HepG2 (cell line): ENCODE measurements around the gene ALG3. TPM values are rescaled to one million over a fixed set of nuclear protein-coding genes. Genes with fewer than 3 reads are reported as not detected.

Experiments used
- ARID2 ChIP-seq: sonication (generic); formaldehyde crosslinking; IDR thresholded peaks from 2 replicates; pipeline ENCODE4 v1.8.1; 2022; ENCODE audit warnings: mild to moderate bottlenecking, missing genetic modification reagents, borderline replicate concordance
- ESRRA ChIP-seq: sonication (generic); formaldehyde crosslinking; IDR thresholded peaks from 2 replicates; pipeline ENCODE4 v1.5.1; 2020; ENCODE audit warnings: mild to moderate bottlenecking, low read depth, missing genetic modification reagents
- EZH2 ChIP-seq: conservative IDR thresholded peaks from 2 replicates; pipeline ENCODE4 v1.6.1; 2012; ENCODE audit warnings: mild to moderate bottlenecking, low read depth, low read length, moderate library complexity
- FLYWCH1 ChIP-seq: sonication (generic); formaldehyde crosslinking; IDR thresholded peaks from 2 replicates; pipeline ENCODE4 v1.8.1; 2023; ENCODE audit warnings: mild to moderate bottlenecking, missing genetic modification reagents
- FOXK1 ChIP-seq: sonication (generic); formaldehyde crosslinking; IDR thresholded peaks from 2 replicates; pipeline ENCODE4 v1.4.0; 2020; ENCODE audit warnings: low read depth, missing genetic modification reagents, borderline replicate concordance
- HOXA5 ChIP-seq: sonication (generic); formaldehyde crosslinking; IDR thresholded peaks from 2 replicates; pipeline ENCODE4 v1.4.0; 2020; ENCODE audit warnings: missing genetic modification reagents
- KLF13 ChIP-seq: sonication (generic); formaldehyde crosslinking; IDR thresholded peaks from 2 replicates; pipeline ENCODE4 v1.4.0; 2020; ENCODE audit warnings: mild to moderate bottlenecking, missing genetic modification reagents
- PHB2 ChIP-seq: fragments of 450-650 bp; IDR thresholded peaks from 2 replicates; pipeline ENCODE4 v1.6.1; 2018; ENCODE audit not compliant: partially characterized antibody
- SMAD3 ChIP-seq: sonication (generic); formaldehyde crosslinking; IDR thresholded peaks from 2 replicates; pipeline ENCODE4 v1.4.0; 2020; ENCODE audit warnings: missing genetic modification reagents
- SRSF1 ChIP-seq: fragments of 200-400 bp; formaldehyde crosslinking; optimal IDR thresholded peaks from 2 replicates; pipeline ENCODE3; 2017; ENCODE audit warnings: mild to moderate bottlenecking, low read depth, low read length, moderate library complexity
- SRSF9 ChIP-seq: fragments of 200-400 bp; formaldehyde crosslinking; IDR thresholded peaks from 2 replicates; pipeline ENCODE4 v1.6.1; 2018; ENCODE audit warnings: borderline replicate concordance, mild to moderate bottlenecking, low read depth, low read length; ENCODE audit not compliant: insufficient read depth, poor library complexity, severe bottlenecking
- TBL1XR1 ChIP-seq: fragments of 150-350 bp; IDR thresholded peaks from 2 replicates; pipeline ENCODE4 v1.6.1; 2014; ENCODE audit warnings: borderline replicate concordance, low read length; ENCODE audit not compliant: partially characterized antibody
- TIGD3 ChIP-seq: sonication (generic); formaldehyde crosslinking; IDR thresholded peaks from 2 replicates; pipeline ENCODE4 v1.5.1; 2020; ENCODE audit warnings: mild to moderate bottlenecking, missing genetic modification reagents, borderline replicate concordance
- ZBTB14 ChIP-seq: sonication (generic); formaldehyde crosslinking; IDR thresholded peaks from 2 replicates; pipeline ENCODE4 v1.4.0; 2020; ENCODE audit warnings: missing genetic modification reagents
- ZFY ChIP-seq: sonication (generic); formaldehyde crosslinking; IDR thresholded peaks from 2 replicates; pipeline ENCODE4 v1.4.0; 2020; ENCODE audit warnings: missing genetic modification reagents
- ZNF451 ChIP-seq: sonication (generic); formaldehyde crosslinking; IDR thresholded peaks from 2 replicates; pipeline ENCODE4 v1.5.0; 2020; ENCODE audit warnings: mild to moderate bottlenecking, missing genetic modification reagents
- ZNF558 ChIP-seq: sonication (generic); formaldehyde crosslinking; IDR thresholded peaks from 2 replicates; pipeline ENCODE4 v1.9.0; 2022; ENCODE audit warnings: mild to moderate bottlenecking, missing genetic modification reagents, borderline replicate concordance
- ZNF615 ChIP-seq: sonication (generic); formaldehyde crosslinking; IDR thresholded peaks from 2 replicates; pipeline ENCODE4 v1.5.0; 2020; ENCODE audit warnings: mild to moderate bottlenecking, missing genetic modification reagents, borderline replicate concordance
- ZNF619 ChIP-seq: sonication (generic); formaldehyde crosslinking; IDR thresholded peaks from 2 replicates; pipeline ENCODE4 v1.4.0; 2020; ENCODE audit warnings: mild to moderate bottlenecking, missing genetic modification reagents
- polyA plus RNA-seq, 8 experiments: library from polyadenylated mRNA; depleted of rRNA in 3 of 8; stranded (reverse) in 7 of 8; unstranded in 1 of 8; fragments of >200 nt; fragmentation: Illumina TruSeq in 4 of 8; extraction: Trizol in 4 of 8; gene quantifications; 2 replicates each; pipeline versions ENCODE4 v1.2.1 to v1.2.3, GENCODE V29; 2011 to 2016; ENCODE audit warnings: low read depth in 4 of 8, missing spikeins in 1 of 8, mixed read lengths in 1 of 8; ENCODE audit not compliant: insufficient read depth in 1 of 8
- total RNA-seq, 5 experiments: library from RNA; depleted of rRNA; stranded (reverse); fragments of >200 nt; fragmentation: Illumina TruSeq; extraction: Trizol; gene quantifications; 2 replicates each; pipeline ENCODE4 v1.2.3, GENCODE V29; 2016; ENCODE audit warnings: low read depth in 1 of 5
- TF ChIP-seq, protein P1 (sequence below): sonication (generic); formaldehyde crosslinking; IDR thresholded peaks from 2 replicates; pipeline ENCODE4 v1.8.1; 2023; ENCODE audit warnings: missing genetic modification reagents, mild to moderate bottlenecking, borderline replicate concordance
- TF ChIP-seq, protein P2 (sequence below): sonication (generic); formaldehyde crosslinking; IDR thresholded peaks from 2 replicates; pipeline ENCODE4 v1.8.1; 2022; ENCODE audit warnings: low read depth, mild to moderate bottlenecking, missing genetic modification reagents

The ALG3 gene
- total and polyA plus RNA-seq, 2 of the 13 experiments (the other 11 are each of a cell fraction or from before 2014, with no cell fraction given) = 46.6 to 57.1 TPM

- TF ChIP-seq ZFY = peak; percentile 85
- no peak for TF ChIP-seq ARID2 (CRISPR knock-in tag)
- TF ChIP-seq, protein P1, sequence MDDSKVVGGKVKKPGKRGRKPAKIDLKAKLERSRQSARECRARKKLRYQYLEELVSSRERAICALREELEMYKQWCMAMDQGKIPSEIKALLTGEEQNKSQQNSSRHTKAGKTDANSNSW (CRISPR knock-in tag) = peak; percentile 51; the same call in 1 of the 2 replicates
- peak; percentile 88; the same call in 1 of the 2 replicates for TF ChIP-seq FOXK1
- peak; percentile 33; the same call in 1 of the 2 replicates for TF ChIP-seq ESRRA (CRISPR knock-in tag)
- TF ChIP-seq ZNF558 (CRISPR knock-in tag) = no peak
- peak; percentile 52; the same call in 1 of the 2 replicates for TF ChIP-seq SMAD3 (CRISPR knock-in tag)
- TF ChIP-seq, protein P2, sequence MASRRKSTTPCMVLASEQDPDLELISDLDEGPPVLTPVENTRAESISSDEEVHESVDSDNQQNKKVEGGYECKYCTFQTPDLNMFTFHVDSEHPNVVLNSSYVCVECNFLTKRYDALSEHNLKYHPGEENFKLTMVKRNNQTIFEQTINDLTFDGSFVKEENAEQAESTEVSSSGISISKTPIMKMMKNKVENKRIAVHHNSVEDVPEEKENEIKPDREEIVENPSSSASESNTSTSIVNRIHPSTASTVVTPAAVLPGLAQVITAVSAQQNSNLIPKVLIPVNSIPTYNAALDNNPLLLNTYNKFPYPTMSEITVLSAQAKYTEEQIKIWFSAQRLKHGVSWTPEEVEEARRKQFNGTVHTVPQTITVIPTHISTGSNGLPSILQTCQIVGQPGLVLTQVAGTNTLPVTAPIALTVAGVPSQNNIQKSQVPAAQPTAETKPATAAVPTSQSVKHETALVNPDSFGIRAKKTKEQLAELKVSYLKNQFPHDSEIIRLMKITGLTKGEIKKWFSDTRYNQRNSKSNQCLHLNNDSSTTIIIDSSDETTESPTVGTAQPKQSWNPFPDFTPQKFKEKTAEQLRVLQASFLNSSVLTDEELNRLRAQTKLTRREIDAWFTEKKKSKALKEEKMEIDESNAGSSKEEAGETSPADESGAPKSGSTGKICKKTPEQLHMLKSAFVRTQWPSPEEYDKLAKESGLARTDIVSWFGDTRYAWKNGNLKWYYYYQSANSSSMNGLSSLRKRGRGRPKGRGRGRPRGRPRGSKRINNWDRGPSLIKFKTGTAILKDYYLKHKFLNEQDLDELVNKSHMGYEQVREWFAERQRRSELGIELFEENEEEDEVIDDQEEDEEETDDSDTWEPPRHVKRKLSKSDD (CRISPR knock-in tag) = peak; percentile 70; the same call in 1 of the 2 replicates
- no peak for TF ChIP-seq TBL1XR1
- TF ChIP-seq SRSF1 = no peak
- TF ChIP-seq TIGD3 (CRISPR knock-in tag) = no peak
- TF ChIP-seq PHB2 = no peak
- TF ChIP-seq EZH2 = no peak
- no peak for TF ChIP-seq ZNF615
- TF ChIP-seq SRSF9 = no peak
- no peak for TF ChIP-seq ZNF619 (CRISPR knock-in tag)
- no peak; the same call in 1 of the 2 replicates for TF ChIP-seq ZBTB14
- TF ChIP-seq FLYWCH1 = no peak
- no peak for TF ChIP-seq KLF13
- peak; percentile 75 for TF ChIP-seq HOXA5
- no peak for TF ChIP-seq ZNF451
These were observed at the start of gene ALG3 (continued) for GRCh38 chr3:184248454-184249411.
